Memory B cell (primary cell): ENCODE results near the gene CUL3.

Experiments used
- ATAC-seq: fragments of 150-1000 bp; cut with Tn5 transposase; 2 replicates; pipeline ENCODE4 v1.10.0; 2021; ENCODE audit warnings: low read depth, mild to moderate bottlenecking, moderate library complexity
- DNase-seq, 2 donors: peaks; one replicate each; pipeline ENCODE4 v3.0.0; 2022; ENCODE audit warnings: low spot score in 2 of 2
- H3K27ac Mint-ChIP-seq: one replicate; pipeline ENCODE4 v1.8.0; 2022; ENCODE audit warnings: mild to moderate bottlenecking, moderate library complexity, mixed read lengths
- H3K27me3 Mint-ChIP-seq: one replicate; pipeline ENCODE4 v1.8.0; 2022; ENCODE audit warnings: mixed read lengths
- H3K36me3 Mint-ChIP-seq: one replicate; pipeline ENCODE4 v1.8.0; 2022; ENCODE audit warnings: mild to moderate bottlenecking, mixed read lengths
- H3K4me1 Mint-ChIP-seq: one replicate; pipeline ENCODE4 v1.8.0; 2022; ENCODE audit warnings: mixed read lengths
- H3K4me3 Mint-ChIP-seq: one replicate; pipeline ENCODE4 v1.8.0; 2022; ENCODE audit warnings: mild to moderate bottlenecking, moderate library complexity, mixed read lengths
- H3K9me3 Mint-ChIP-seq: one replicate; pipeline ENCODE4 v1.8.0; 2022; ENCODE audit warnings: mixed read lengths

The CUL3 gene

GRCh38 chr2:224570328-224570993 lies 14.7 kb downstream of the CUL3 start:
- no peak for DNase-seq
- Mint-ChIP-seq H3K36me3 (peaks cover 23% of the 10 kb centered on the region), H3K9me3 (peaks cover 2% of the 10 kb centered on the region), H3K4me3 (peak overlapping the region; percentile 65), H3K27me3 (no peaks in the 10 kb centered on the region), H3K27ac (peak overlapping the region; percentile 72), H3K4me1 (peaks cover 43% of the 10 kb centered on the region)
- ATAC-seq = no peak

DNA sequence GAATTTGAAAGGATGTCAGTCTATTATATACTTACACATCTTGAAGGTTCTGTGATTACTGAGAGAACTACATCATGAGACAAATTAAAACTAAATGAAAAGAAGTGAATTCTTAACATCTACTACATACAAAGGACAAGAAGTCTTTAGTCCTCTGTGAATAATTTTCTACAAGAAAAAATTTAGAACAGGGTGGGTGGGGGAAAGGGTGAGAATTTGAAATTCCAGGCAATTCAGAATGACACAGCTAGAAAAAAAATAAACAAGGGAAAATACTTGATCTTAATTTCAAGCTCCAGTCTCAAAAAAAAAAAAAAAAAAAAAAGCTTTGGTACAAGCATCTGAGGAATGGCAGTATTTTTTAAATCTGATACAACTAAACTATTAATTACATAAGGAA lies 15.5 kb downstream of the CUL3 start:
- H3K9me3 Mint-ChIP-seq = peaks cover 2% of the 10 kb centered on the region
- no peak for DNase-seq
- H3K4me1 Mint-ChIP-seq = peaks cover 42% of the 10 kb centered on the region
- no peak overlapping the region for H3K4me3 Mint-ChIP-seq
- H3K27ac Mint-ChIP-seq = no peak overlapping the region
- no peak for ATAC-seq
- peaks cover 23% of the 10 kb centered on the region for H3K36me3 Mint-ChIP-seq
- no peaks in the 10 kb centered on the region for H3K27me3 Mint-ChIP-seq

- Mint-ChIP-seq H3K27ac (peak overlapping the region; percentile 9), H3K4me1 (peaks cover 40% of the 10 kb centered on the region), H3K4me3 (no peak overlapping the region), H3K27me3 (no peaks in the 10 kb centered on the region), H3K9me3 (peaks cover 2% of the 10 kb centered on the region), H3K36me3 (peaks cover 23% of the 10 kb centered on the region)
- ATAC-seq (no peak), DNase-seq (no peak)
These were observed 19.6 kb downstream of the CUL3 start for GRCh38 chr2:224565452-224566035.

DNA sequence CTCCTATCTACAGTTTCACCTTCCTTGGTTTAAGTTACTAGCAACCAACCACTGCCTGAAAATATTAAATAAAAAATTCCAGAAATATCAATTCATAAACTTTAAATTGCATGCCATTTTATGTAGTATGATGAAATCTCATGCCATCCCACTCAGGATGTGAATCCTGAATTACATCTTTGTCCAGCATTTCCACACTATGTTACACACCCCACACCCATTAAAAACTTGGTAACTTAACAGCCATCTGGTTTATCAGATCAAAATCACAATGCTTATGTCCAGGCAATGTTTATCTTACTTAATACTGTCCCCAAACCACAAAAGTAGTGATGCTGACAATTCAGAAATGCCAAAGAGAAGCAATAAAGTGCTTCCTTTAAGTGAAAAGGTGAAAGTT lies 21.6 kb downstream of the CUL3 start:
- ATAC-seq (no peak), DNase-seq (no peak)
- Mint-ChIP-seq H3K9me3 (peaks cover 2% of the 10 kb centered on the region), H3K36me3 (peaks cover 20% of the 10 kb centered on the region), H3K4me1 (peaks cover 34% of the 10 kb centered on the region), H3K4me3 (no peak overlapping the region), H3K27me3 (no peaks in the 10 kb centered on the region), H3K27ac (peak overlapping the region; percentile 22)

DNA sequence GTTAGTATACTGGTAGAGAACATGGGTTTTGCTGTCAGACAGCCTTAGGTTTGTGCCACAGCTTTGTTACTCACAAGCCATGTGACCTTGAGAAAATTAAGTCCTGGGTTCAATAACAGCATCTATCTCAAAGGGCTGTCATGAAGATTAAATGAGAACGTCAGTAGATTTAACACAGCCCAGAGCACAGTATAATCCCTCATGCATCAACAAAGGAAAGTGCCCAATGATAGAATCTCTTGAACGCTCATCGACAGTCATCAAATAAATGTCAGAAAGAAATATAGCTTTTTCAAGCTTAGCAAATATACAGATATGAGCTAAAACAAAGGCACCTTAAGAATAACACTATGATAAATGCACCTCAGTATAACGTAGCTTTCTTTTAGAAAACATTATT lies 22.3 kb downstream of the CUL3 start:
- DNase-seq = no peak
- H3K4me1 Mint-ChIP-seq = peaks cover 36% of the 10 kb centered on the region

GRCh38 chr2:224561234-224562005 lies 23.7 kb downstream of the CUL3 start:
- Mint-ChIP-seq H3K27ac (no peak overlapping the region), H3K27me3 (no peaks in the 10 kb centered on the region), H3K4me3 (no peak overlapping the region), H3K9me3 (no peaks in the 10 kb centered on the region), H3K4me1 (peaks cover 33% of the 10 kb centered on the region), H3K36me3 (peaks cover 16% of the 10 kb centered on the region)
- ATAC-seq = peak; percentile 60
- no peak for DNase-seq

More for the DNA sequence above, 22.3 kb downstream of the CUL3 start:
- Mint-ChIP-seq H3K9me3 (peaks cover 2% of the 10 kb centered on the region), H3K4me3 (no peak overlapping the region), H3K27me3 (no peaks in the 10 kb centered on the region), H3K36me3 (peaks cover 22% of the 10 kb centered on the region), H3K27ac (peak overlapping the region; percentile 54)
- no peak for ATAC-seq

DNA sequence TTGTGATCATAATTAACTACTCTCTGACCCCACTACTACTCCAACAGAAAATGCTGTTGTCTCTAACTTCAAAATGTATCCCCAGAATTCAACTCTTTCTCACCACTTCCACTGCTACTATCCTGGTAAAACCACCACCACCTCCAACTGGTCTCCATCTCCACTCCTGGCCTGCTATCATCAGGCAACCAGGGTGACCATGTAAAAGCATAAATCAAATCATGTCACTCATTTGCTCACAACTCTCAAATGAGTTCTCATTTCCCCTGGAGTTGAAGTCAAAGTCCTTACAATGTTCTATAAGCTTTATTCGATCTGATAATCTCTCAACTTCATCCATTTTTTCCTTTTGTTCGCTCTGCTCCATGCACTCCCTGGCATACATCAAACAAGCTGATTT lies 24.6 kb downstream of the CUL3 start:
- Mint-ChIP-seq H3K27ac (no peak overlapping the region), H3K4me1 (peaks cover 31% of the 10 kb centered on the region), H3K27me3 (no peaks in the 10 kb centered on the region)

DNA sequence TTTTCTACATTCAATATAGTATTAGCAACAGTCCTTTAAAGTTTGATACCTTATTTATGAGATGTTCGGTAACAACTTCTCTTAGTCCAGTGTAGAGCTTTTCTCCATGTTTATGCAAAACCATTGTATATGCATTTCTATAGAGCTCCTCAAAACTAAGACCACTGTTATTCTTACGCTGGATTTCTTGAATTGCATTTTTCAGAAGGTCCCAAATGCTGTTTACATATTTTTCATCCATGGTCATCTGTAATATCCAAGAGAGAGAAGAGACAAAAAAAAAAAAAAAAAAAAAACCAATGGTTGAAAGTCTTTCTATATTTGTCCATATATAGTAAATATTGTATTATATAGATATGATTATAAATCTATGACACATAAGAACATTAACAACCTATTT lies 27.6 kb downstream of the CUL3 start:
- Mint-ChIP-seq H3K36me3 (peaks cover 17% of the 10 kb centered on the region), H3K27me3 (no peaks in the 10 kb centered on the region), H3K4me3 (no peak overlapping the region), H3K9me3 (no peaks in the 10 kb centered on the region), H3K27ac (no peak overlapping the region), H3K4me1 (peaks cover 24% of the 10 kb centered on the region)
- ATAC-seq (no peak), DNase-seq (no peak)

More for the DNA sequence above, 24.6 kb downstream of the CUL3 start:
- ATAC-seq (no peak), DNase-seq (no peak)
- H3K9me3 Mint-ChIP-seq = no peaks in the 10 kb centered on the region
- H3K4me3 Mint-ChIP-seq = no peak overlapping the region
- H3K36me3 Mint-ChIP-seq = peaks cover 11% of the 10 kb centered on the region

- ATAC-seq (no peak), DNase-seq (no peak)
- Mint-ChIP-seq H3K27ac (no peak overlapping the region), H3K4me1 (peaks cover 23% of the 10 kb centered on the region), H3K9me3 (no peaks in the 10 kb centered on the region), H3K36me3 (peaks cover 21% of the 10 kb centered on the region), H3K4me3 (no peak overlapping the region), H3K27me3 (no peaks in the 10 kb centered on the region)
These were observed 28.8 kb downstream of the CUL3 start for GRCh38 chr2:224556381-224556780.

- Mint-ChIP-seq H3K4me1 (peaks cover 23% of the 10 kb centered on the region), H3K36me3 (peaks cover 21% of the 10 kb centered on the region), H3K27ac (peak overlapping the region; percentile 6), H3K9me3 (no peaks in the 10 kb centered on the region), H3K27me3 (no peaks in the 10 kb centered on the region), H3K4me3 (no peak overlapping the region)
- ATAC-seq = no peak
- DNase-seq = no peak
These were observed 29.3 kb downstream of the CUL3 start for GRCh38 chr2:224555823-224556366.

GRCh38 chr2:224552771-224553170 lies 32.4 kb downstream of the CUL3 start:
- H3K4me3 Mint-ChIP-seq = no peak overlapping the region
- ATAC-seq = no peak
- no peaks in the 10 kb centered on the region for H3K27me3 Mint-ChIP-seq
- peaks cover 24% of the 10 kb centered on the region for H3K4me1 Mint-ChIP-seq
- no peak for DNase-seq
- peak overlapping the region; percentile 58 for H3K27ac Mint-ChIP-seq
- H3K9me3 Mint-ChIP-seq = no peaks in the 10 kb centered on the region
- H3K36me3 Mint-ChIP-seq = peaks cover 21% of the 10 kb centered on the region

DNA sequence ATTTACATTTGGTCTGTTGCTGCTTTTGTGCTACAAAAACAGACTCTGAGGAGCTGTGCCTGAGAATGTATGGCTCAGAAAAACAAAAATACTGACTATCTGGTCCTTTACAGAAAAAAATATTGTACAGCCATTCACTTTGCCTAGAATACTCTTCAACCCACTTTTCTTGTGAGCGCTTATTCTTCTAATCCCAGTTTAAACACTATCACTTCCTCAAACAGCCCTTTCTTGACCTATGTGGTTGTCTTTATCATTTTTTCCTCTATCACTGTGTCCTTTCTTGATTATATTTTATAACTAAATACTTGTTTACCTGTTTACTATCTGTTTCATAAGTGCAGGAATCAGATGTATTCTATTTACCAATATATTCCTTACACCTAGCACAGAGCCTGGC lies 33.5 kb downstream of the CUL3 start:
- ATAC-seq (no peak), DNase-seq (no peak)
- Mint-ChIP-seq H3K27ac (no peak overlapping the region), H3K4me3 (no peak overlapping the region), H3K9me3 (no peaks in the 10 kb centered on the region), H3K4me1 (peaks cover 32% of the 10 kb centered on the region), H3K27me3 (no peaks in the 10 kb centered on the region), H3K36me3 (peaks cover 22% of the 10 kb centered on the region)

DNA sequence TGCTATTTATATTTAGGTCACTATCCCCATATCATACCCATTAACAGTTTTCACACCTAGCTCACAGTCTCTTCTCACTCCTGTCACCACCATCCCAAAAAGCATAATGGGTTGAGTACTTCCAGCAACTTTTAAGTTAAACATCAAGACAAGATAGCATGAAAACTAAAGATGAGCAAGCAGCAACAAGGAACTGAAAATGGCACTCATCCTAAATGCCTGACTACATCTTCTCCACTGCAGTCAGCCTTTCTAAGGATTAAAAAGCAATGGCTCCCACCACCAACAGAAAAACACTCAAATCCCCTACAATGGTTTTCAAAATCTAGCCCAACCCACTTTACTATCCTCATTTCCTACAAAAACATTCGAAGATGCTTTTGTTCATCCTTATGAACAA lies 38.2 kb downstream of the CUL3 start:
- Mint-ChIP-seq H3K4me3 (peak overlapping the region; percentile 2), H3K9me3 (no peaks in the 10 kb centered on the region), H3K4me1 (peaks cover 20% of the 10 kb centered on the region)

More for the DNA sequence above, 38.2 kb downstream of the CUL3 start:
- H3K36me3 Mint-ChIP-seq = peaks cover 16% of the 10 kb centered on the region
- H3K27me3 Mint-ChIP-seq = no peaks in the 10 kb centered on the region
- ATAC-seq (peak; percentile 21), DNase-seq (no peak)
- peak overlapping the region; percentile 62 for H3K27ac Mint-ChIP-seq
